ENCODE results near the gene NLGN1.

Gene NLGN1

DNA sequence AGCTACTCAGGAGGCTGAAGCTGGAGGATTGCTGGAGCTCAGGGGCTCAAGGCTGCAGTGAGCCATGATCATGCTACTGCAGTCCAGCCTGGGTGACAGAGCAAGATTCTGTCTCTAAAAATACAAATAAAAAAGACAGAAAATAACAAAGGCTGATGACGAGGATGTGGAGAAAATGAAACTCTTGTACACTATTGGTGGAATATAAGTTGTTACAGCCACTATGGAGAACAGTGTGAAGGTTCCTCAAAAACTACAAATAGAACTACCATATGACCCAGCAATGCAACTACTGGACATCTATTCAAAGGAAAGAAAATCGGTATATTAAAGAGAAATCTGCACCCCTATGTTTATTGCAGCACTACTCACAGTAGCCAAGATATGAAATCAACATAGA lies 934.8 kb downstream of the NLGN1 start:
- in situ Hi-C loops (cut with HindIII; ENCODE audit: low pct_ligation_motif_present, low pct_unique_long_range_greater_than_20kb, low sequenced_read_pairs) = no loop called here
- DNase-seq = no peak

DNA sequence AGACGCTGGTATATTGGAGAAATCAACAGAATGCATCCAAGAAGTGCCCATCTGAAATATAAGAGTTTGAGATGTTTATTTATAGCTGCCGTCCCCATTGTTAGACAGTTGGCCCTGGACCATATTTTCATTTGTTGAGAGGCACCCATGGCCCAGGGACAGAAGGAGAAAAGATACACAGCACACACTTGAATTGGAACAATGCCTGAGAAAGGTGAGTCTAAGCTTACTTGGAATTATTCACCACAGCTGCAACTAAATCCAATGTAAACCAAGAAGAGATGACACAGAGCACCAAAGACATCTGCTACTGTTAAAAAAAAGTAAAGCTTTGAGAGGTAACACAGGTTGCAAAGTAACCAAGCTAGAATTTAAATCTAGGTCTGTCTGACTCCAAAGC lies 936.1 kb downstream of the NLGN1 start:
- in situ Hi-C loops (cut with HindIII; ENCODE audit: low pct_ligation_motif_present, low pct_unique_long_range_greater_than_20kb, low sequenced_read_pairs) = no loop called here
- DNase-seq = no peak

DNA sequence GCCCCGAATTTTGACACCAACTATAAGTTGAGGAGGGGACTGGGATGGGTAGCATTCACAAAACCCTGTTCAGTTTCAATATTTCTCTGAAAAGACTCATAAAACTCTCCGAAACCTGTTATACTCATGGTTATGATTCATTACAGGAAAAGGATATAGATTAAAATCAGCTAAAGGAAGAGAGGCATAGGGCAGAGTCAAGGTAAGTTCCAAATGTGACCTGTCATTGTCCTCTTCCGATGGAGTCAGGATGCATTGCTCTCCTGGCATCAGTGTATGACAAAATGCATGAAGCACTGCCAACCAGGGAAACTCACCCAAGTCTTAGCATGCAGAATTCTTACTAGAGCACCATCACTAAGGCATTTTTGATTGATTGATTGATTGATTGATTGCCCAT lies 936.6 kb downstream of the NLGN1 start:
- no peak for DNase-seq
- in situ Hi-C loops (cut with HindIII; ENCODE audit: low pct_ligation_motif_present, low pct_unique_long_range_greater_than_20kb, low sequenced_read_pairs) = no loop called here

DNA sequence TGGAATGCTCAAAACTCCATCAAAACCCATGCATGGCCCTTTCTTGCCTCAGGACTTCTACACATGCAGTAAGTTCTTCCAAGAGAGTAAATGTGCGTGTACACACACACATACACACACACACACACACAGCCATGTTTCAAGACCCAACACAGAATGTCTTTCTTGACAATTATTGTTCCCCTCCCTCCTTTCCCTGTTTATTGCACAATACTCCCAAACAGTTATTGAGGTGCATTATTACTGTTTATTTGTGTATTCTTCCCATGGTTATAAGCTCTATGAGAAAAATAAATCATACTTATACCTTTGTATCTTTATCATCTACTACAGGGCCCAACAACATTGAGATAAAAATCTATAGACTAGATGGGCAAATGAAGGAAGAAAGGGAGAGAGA lies 937.8 kb downstream of the NLGN1 start:
- DNase-seq = no peak
- in situ Hi-C loops (cut with HindIII; ENCODE audit: low pct_ligation_motif_present, low pct_unique_long_range_greater_than_20kb, low sequenced_read_pairs) = no loop called here

DNA sequence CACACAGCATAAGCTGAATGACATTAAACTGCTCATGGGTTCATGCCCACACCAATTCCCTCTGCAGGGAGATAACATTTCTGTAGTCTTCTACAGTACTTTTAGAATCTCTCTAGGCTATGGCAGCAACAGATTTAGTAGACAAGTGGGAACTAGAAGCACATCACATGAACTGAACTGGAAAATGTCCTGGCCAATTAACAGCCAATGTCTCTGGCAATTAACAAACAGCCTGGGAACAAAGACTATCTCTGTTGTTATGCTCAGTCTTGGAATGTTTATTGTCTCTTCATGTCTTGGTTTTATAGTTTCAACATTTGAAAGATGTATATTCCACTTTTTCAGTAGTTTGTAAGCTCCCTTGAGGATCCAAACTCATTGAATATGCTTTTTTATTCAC lies 938.4 kb downstream of the NLGN1 start:
- in situ Hi-C loops (cut with HindIII; ENCODE audit: low pct_ligation_motif_present, low pct_unique_long_range_greater_than_20kb, low sequenced_read_pairs) = no loop called here

More for the DNA sequence above, 938.4 kb downstream of the NLGN1 start:
- no peak for DNase-seq
